Esophagus muscularis mucosa (tissue), 3 donors: ENCODE results near the gene PIK3R3.

ENCODE experiments used
- POLR2A ChIP-seq: fragments of 450-650 bp; IDR thresholded peaks from one replicate; pipeline ENCODE4 v1.6.1; 2017; ENCODE audit warnings: antibody characterized with exemption, moderate library complexity, mild to moderate bottlenecking, low read depth
- POLR2AphosphoS5 ChIP-seq, 2 donors: sonication (generic); formaldehyde crosslinking; IDR thresholded peaks; one replicate each; pipeline ENCODE4 v1.6.1; 2017; ENCODE audit warnings: antibody characterized with exemption in 2 of 2
- TF ChIP-seq, protein P1 (sequence below), 3 experiments: fragments of 200-600 bp in 2 of 3; fragments of 450-650 bp in 1 of 3; sonication (generic) in 2 of 3; IDR thresholded peaks; one replicate each; pipeline ENCODE4 v1.5.1; 2017 to 2019; ENCODE audit warnings: antibody characterized with exemption in 3 of 3, mild to moderate bottlenecking in 2 of 3, moderate library complexity in 1 of 3

DNA sequence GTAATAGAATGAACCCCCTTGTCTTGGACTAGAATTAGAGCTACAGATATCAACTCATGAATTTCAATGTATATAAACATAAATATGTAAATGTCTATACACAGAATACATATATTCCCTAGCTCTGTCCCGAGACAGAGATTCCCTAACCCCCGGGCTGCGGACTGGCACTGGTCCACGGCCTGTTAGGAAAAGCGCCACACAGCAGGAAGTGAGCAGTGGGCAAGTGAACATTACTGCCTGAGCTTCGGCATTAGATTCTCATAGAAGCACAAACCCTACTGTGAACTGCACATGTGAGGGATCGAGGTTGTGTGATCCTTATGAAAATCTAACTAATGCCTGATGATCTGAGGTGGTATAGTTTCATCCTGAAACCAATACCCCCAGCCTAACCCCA, 51.2 kb downstream of the PIK3R3 start:
- TF ChIP-seq, protein P1, sequence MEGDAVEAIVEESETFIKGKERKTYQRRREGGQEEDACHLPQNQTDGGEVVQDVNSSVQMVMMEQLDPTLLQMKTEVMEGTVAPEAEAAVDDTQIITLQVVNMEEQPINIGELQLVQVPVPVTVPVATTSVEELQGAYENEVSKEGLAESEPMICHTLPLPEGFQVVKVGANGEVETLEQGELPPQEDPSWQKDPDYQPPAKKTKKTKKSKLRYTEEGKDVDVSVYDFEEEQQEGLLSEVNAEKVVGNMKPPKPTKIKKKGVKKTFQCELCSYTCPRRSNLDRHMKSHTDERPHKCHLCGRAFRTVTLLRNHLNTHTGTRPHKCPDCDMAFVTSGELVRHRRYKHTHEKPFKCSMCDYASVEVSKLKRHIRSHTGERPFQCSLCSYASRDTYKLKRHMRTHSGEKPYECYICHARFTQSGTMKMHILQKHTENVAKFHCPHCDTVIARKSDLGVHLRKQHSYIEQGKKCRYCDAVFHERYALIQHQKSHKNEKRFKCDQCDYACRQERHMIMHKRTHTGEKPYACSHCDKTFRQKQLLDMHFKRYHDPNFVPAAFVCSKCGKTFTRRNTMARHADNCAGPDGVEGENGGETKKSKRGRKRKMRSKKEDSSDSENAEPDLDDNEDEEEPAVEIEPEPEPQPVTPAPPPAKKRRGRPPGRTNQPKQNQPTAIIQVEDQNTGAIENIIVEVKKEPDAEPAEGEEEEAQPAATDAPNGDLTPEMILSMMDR (IDR thresholded peaks at IDR 0.05), result no peak
- TF ChIP-seq POLR2A, result no peak
- TF ChIP-seq POLR2AphosphoS5 (IDR thresholded peaks at IDR 0.05), result no peak
